Hindlimb muscle (tissue), 1 donor: ENCODE data around the gene BCAN. TPM values are rescaled to one million over a fixed set of nuclear protein-coding genes. Genes with fewer than 3 reads are reported as not detected.
"Not testable (repeated sequence)": the region's sequence is repeated elsewhere in the genome, so short reads cannot be mapped to it uniquely, and the experiment has no call there.

ENCODE experiments used
- DNase-seq: peaks from one replicate; pipeline ENCODE4 v3.0.0-alpha.2; 2013
- polyA plus RNA-seq: library from polyadenylated mRNA; unstranded; fragments of 120-200 nt; gene quantifications from one replicate; pipeline ENCODE4 v1.2.1, GENCODE V29; 2013; ENCODE audit not compliant: insufficient read length

The BCAN gene
- polyA plus RNA-seq, 1 donor: 0.88 TPM

- DNase-seq: no peak
Measured at GRCh38 chr1:156616463-156616862, 25.5 kb upstream of the BCAN start.

DNA sequence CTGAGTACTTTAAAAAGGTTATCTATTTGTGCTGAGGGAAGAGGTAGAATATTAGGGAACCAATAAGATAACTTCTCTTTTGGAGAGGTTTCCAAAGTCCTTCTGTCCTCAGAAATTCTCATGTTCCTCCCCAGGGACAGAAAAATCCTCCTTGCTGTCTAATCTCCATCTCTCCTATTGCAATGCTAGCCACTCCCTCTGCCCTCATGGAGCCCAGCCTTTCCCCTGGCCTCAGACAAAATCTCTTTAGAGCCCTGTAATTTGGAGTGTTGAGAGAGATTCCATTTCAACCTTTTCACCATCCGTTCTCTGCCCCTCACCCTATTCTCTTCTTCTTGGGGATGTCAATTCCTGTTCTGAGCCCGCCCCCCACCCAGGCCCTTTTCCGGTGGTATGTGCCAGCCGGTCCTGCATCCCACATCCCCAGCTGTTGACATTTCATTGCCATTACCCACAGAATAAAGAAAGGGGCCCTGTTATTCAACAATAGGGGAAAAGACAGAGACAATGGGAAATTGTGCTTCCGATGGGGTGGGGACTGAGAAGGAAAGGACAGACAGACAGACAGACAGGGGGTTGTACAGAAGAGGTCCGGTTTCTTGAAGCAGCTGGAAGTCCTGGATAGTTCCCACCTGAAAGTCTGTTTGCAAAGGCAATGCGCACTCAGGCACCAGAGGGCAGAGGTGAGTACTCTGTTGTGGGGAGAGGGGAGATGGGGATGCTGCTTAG is 22.9 kb upstream of the BCAN start, which contains the start of gene HAPLN2:
TSS of gene HAPLN2 (plus strand) at position 563 of the 729 bp plus-strand sequence. CDS start 4,076 bp downstream, outside the sequence.
- no peak for DNase-seq

DNA sequence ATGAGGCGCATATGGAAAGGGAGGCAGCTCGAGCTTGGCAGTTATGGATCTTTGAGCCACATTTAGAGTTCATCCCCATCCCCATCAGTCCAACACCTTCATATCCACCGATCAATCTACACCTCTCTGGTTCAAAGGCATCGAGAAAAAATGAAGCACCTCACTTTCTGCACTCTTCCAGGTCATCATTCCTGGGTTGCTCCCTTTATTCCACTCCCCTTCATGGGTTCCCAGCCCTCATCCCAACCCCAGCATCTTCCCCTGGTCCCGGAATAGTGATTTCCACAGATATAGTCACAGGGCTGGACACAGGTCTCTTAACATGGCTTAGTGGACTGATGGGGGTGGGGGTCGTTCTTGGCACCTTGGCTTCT is 22.3 kb upstream of the BCAN start:
- DNase-seq: no peak

DNA sequence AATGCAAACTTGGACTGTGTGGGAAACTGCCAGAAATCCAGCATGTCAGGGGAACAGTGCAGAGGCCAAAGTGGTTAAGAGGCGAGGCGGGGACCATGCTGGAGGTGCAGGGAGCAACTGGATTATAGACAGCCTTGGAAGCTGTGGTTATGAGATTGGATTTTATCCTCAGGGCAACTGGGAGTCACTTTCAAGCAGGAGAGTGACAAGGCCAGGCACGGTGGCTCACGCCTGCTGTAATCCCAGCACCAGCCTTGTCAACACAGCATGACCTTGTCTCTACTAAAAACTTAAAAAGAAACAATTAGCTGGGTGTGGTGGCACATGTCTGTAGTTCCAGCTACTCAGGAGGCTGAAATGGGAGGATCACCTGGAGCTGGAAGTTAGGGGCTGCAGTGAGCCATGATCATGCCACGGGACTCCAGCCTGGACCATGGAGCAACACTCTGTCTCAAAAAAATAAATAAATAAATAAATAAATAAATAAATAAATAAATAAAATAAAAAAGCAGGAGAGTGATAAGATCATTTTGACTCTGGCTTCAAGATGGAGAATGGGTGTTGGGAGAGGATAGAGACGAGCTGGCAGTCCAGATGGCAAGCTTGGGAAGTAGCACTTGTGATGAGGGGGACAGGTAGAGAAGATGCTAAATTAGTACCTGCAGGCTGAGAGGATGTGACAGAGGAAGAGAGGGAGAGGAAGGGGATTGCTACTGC is 19.2 kb upstream of the BCAN start:
- DNase-seq: no peak

DNA sequence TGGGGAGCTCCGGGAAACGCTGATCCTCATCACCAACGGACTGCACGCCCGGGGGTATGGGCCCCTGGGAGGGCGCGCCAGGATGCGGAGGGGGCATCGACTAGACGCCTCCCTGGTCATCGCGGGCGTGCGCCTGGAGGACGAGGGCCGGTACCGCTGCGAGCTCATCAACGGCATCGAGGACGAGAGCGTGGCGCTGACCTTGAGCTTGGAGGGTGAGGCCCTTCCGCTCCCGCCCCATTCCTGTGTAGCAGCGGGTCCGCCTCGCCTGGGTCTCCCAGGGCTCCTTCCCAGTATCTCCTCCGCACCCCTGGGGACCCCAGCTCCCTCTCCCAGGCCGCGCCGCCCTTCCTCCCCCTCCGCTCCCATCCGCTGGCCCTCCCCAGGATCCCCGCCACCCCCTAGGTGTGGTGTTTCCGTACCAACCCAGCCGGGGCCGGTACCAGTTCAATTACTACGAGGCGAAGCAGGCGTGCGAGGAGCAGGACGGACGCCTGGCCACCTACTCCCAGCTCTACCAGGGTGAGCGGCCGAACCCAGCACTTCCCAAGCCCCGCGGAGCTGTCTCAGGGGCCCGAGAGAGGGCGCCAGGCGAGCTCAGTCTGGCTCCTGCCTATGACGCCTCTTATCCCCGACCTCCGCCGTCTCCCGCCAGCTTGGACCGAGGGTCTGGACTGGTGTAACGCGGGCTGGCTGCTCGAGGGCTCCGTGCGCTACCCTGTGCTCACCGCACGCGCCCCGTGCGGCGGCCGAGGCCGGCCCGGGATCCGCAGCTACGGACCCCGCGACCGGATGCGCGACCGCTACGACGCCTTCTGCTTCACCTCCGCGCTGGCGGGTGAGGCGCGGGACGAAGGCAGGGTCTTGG is 17.7 kb upstream of the BCAN start:
- peak; percentile 26 for DNase-seq

DNA sequence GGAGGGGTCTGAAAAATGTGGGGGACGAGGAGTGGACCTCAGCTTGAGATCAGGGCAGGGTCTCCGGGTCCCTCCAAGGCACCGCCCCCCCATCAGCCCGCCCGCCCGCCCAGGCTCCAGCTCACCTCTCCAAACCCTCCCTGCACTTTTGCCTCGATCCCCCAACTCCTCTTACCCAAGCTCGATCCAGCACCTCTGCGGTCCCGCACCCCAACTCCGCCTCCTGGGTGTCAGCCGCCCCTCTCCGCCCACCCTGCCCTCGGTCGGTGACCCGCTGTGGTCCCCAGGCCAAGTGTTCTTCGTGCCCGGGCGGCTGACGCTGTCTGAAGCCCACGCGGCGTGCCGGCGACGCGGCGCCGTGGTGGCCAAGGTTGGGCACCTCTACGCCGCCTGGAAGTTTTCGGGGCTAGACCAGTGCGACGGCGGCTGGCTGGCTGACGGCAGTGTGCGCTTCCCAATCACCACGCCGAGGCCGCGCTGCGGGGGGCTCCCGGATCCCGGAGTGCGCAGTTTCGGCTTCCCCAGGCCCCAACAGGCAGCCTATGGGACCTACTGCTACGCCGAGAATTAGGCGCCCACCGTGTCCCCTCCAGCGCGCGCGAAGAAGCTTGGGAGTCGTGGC is 17.0 kb upstream of the BCAN start:
- no peak for DNase-seq

DNA sequence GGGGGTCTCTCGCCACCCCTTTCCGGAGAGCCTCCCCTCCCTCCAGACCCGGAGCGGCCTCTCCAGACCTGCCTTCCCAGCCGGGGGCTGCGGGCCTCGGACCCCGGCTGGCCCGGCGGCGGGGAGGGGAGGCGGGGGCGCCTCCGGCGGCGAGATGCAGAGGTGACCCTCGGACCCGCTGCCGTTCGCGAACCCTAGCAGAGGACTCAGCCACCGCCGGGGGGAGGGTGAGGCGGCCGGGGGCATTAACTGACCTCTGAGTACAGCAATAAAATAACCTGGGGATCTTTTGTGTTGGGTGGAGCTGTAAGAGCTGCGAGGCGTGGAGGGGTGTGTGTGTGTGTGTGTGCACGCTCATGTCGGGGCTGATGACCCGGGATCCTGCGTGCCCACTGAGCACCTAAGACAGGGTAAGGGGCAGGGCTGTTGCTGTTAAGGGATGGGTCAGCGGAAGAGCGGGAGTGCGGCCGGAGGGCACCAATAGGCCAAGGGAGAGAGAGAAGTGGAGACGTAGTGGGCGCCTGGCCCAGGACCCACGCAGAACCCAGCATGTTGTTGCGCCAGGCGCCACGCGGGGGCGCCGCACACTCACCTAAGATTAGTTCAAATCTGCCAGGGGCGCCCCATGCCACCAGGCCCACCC is 16.4 kb upstream of the BCAN start:
- DNase-seq: peak; percentile 63

DNA sequence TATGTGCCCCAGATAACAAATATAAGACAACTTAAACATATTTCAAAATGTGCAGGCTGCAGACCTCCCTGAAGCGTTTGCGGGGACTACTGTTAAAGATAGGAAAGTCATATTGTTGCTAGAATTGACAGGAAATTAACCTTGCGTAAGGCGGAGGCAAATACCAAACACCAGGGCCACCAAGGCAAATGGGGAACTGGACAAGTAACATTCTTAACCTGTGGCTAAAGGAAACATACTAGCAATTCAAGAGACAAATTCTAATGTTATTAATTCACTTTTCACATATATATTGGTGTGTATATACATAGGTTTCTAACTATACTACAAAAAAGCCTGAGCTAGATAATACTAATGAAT is 15.9 kb upstream of the BCAN start:
- DNase-seq: no peak

- no peak for DNase-seq
Measured at GRCh38 chr1:156627313-156627880, 14.5 kb upstream of the BCAN start.

DNA sequence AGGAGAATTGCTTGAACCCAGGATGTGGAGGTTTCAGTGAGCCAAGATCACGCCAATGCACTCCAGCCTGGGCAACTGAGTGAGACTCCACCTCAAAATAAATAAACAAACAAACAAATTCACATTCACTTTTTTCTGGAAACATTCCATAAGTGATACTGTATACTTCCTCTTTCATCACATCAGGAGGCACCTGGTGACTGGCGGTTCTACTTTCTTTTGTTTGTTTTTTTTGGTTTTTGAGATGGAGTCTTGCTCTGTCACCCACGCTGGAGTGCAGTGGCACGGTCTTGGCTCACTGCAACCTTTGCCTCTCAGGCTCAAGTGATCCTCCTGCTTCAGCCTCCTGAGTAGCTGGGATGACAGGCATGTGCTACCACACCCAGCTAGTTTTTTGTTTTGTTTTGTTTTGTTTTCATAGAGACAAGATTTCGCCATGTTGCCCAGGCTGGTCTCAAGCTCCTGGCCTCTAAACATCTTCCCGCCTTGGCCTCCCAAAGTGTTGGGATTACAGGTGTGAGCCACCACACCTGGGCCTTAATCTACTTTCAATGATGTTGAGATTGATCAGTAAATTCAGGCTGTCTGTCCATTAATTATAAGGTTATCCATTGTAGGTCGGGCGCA is 12.0 kb upstream of the BCAN start:
- no peak for DNase-seq

DNA sequence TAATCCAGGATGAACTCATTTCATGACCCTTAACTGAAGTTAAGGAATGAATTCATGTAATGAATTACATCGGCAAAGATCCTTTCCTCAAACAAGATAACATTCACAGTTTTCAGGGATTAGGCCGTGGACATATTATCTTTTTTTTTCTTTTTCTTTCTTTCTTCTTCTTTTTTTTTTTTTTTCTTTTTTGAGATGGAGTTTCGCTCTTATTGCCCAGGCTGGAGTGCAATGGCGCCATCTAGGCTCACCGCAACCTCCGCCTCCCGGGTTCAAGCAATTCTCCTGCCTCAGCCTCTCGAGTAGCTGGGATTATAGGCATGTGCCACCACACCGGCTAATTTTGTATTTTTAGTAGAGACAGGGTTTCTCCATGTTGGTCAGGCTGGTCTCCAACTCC is 10.8 kb upstream of the BCAN start:
- not testable (repeated sequence) for DNase-seq

DNA sequence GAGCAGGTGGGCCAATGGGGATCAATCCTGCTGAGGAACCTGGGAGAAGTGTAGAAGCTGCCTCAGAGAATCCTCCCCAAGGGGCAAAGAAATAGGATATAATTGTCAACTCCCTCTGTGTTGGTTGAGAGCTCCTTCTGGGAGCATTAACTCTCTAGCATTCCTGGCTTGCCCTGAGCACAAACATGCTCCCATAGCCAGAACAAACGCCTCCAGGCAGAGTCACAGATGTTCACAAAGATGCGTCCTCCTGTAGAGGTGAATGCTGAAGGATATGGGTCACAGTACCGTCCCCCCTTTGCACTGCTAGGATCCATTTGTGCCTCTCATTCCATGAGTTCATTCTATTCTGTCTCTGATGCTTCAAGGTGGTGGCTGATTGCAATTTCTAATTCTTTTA is 9.6 kb upstream of the BCAN start:
- no peak for DNase-seq

DNA sequence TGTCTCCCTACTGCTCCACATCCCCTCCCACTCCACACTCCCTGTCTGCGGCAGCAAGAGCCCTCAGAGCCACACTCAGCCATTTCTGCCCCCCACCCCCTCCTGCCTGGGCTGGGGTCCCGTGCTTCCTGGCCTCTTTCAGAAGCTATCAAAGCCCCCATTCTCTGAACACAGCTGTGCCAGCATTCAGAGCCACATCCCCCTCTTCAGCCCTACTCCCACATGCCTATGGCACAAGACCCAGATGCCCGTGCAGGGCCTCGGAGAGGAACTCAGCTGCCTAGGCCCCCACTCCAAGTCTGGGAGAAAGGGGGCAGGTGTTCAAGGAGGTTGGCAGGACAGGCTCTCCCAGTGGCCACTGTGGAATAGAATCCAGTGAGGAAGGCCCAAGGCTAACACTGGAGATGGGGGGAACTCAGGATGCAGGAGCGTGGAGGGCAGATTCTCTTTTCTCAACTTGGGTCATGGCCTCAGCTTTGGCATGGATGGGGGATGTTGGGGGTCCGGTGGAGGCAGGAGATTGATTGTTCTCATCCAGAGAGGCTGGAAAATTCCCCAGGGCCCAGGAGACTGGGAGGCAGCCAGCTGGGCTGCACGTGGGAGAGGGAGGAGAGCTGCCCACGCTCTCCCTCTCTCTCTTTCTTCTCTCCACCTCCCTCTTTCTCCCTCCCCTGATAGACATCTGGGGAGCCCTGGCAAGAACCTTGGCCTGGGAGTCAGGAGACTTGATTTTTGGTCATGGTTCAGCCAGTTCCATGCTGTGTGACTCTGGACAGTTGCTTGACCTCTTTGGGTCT is 3.5 kb upstream of the BCAN start:
- DNase-seq: no peak

GRCh38 chr1:156639601-156640101 is 2.3 kb upstream of the BCAN start:
- no peak for DNase-seq

GRCh38 chr1:156640842-156641706 is 843 bp upstream of the BCAN start:
- DNase-seq: no peak

- DNase-seq: no peak
Measured at GRCh38 chr1:156642265-156643048, 540 bp downstream of the BCAN start.

- DNase-seq: no peak
Measured at GRCh38 chr1:156643049-156643777, 1.3 kb downstream of the BCAN start.

GRCh38 chr1:156643778-156644092 is 1.8 kb downstream of the BCAN start:
- DNase-seq: no peak
